ENCODE results near the gene KCNIP4.

The KCNIP4 gene

DNA sequence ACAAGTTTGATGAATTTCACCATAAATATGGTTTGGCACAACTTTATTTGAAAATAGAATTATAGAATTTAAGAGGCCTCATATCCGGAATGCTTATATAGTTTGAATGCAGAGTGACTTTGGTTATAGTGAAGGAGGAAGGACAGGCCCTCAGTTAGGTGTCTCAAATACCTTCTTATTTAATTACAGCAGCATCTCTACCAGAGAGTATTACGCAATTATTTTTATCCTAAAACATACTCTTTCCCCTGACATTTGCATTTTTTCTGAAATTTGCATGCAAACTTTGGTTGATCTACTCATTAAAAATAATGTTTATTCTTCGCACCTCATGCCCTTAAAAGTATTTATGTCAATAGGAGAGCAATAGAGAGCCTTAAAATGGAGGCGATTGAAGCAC, 942.9 kb downstream of the KCNIP4 start:
- H3K27me3 ChIP-seq (ENCODE audit: control insufficient read depth, insufficient read depth, low read length): no peaks in the 10 kb centered on the region
- no peak overlapping the region for H3K9ac ChIP-seq
- H3K79me2 ChIP-seq: no peaks in the 10 kb centered on the region
- H2AFZ ChIP-seq: no peak overlapping the region
- no peak overlapping the region for H3K4me2 ChIP-seq (ENCODE audit: low read length)
- H3K27ac ChIP-seq: no peak overlapping the region
- no peak overlapping the region for H3K4me3 ChIP-seq (ENCODE audit: low read depth, low read length)
- no peaks in the 10 kb centered on the region for H3K36me3 ChIP-seq (ENCODE audit: control insufficient read depth, insufficient read depth, low read length)
- H3K4me1 ChIP-seq: no peaks in the 10 kb centered on the region
- H3K9me3 ChIP-seq (ENCODE audit: control insufficient read depth, low read length): no peaks in the 10 kb centered on the region
- TF ChIP-seq, protein P1, sequence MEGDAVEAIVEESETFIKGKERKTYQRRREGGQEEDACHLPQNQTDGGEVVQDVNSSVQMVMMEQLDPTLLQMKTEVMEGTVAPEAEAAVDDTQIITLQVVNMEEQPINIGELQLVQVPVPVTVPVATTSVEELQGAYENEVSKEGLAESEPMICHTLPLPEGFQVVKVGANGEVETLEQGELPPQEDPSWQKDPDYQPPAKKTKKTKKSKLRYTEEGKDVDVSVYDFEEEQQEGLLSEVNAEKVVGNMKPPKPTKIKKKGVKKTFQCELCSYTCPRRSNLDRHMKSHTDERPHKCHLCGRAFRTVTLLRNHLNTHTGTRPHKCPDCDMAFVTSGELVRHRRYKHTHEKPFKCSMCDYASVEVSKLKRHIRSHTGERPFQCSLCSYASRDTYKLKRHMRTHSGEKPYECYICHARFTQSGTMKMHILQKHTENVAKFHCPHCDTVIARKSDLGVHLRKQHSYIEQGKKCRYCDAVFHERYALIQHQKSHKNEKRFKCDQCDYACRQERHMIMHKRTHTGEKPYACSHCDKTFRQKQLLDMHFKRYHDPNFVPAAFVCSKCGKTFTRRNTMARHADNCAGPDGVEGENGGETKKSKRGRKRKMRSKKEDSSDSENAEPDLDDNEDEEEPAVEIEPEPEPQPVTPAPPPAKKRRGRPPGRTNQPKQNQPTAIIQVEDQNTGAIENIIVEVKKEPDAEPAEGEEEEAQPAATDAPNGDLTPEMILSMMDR (IDR thresholded peaks at IDR 0.05): no peak

DNA sequence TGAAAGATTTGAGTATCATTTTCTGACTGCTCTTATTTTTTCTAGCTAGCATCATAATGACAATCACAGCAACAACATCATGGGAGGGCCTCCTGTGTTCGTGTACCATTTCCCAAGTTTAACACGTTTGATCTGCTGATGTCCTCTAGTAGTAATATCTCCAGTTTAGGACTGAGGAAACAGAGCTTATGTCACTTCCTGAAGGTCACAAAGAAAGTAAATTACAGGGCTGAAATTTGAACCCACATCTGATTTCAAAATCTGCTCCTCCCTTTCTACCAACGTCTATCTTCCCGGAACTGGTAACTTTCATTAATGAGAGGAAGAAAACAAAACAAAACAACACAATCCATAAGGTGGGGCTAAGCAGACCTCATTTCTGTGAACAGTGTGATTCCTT, 945.6 kb downstream of the KCNIP4 start:
- TF ChIP-seq, protein P1 (IDR thresholded peaks at IDR 0.05): no peak
- no peaks in the 10 kb centered on the region for H3K27me3 ChIP-seq (ENCODE audit: control insufficient read depth, insufficient read depth, low read length)
- no peak overlapping the region for H2AFZ ChIP-seq
- H3K4me1 ChIP-seq: no peaks in the 10 kb centered on the region
- H3K27ac ChIP-seq: no peak overlapping the region
- H3K9ac ChIP-seq: no peak overlapping the region
- H3K36me3 ChIP-seq (ENCODE audit: control insufficient read depth, insufficient read depth, low read length): no peaks in the 10 kb centered on the region
- no peak overlapping the region for H3K4me3 ChIP-seq (ENCODE audit: low read depth, low read length)
- no peaks in the 10 kb centered on the region for H3K79me2 ChIP-seq
- H3K4me2 ChIP-seq (ENCODE audit: low read length): no peak overlapping the region
- H3K9me3 ChIP-seq (ENCODE audit: control insufficient read depth, low read length): no peaks in the 10 kb centered on the region

DNA sequence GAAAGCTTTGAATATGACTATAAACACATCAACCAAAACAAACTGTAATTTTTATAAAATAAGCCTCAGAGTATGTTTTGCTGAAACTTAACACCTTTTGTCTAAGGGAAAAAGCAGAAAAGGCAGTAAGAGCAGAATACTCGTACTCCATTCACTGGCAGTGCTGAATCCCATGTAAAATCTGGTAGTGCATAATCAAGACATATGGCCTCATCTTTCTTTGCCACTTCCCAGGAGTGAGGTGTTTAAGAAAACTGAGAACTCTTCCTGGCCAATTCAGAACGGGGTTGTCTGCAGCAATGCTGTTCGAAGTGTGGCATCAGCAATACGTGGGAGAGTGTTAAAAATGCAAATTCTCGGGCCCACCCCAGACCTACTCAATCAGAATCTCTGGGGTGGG, 946.3 kb downstream of the KCNIP4 start:
- no peaks in the 10 kb centered on the region for H3K9me3 ChIP-seq (ENCODE audit: control insufficient read depth, low read length)
- no peaks in the 10 kb centered on the region for H3K27me3 ChIP-seq (ENCODE audit: control insufficient read depth, insufficient read depth, low read length)
- no peaks in the 10 kb centered on the region for H3K4me1 ChIP-seq
- H3K79me2 ChIP-seq: no peaks in the 10 kb centered on the region
- H3K4me3 ChIP-seq (ENCODE audit: low read depth, low read length): no peak overlapping the region
- no peak overlapping the region for H3K9ac ChIP-seq
- no peak overlapping the region for H3K27ac ChIP-seq
- TF ChIP-seq, protein P1 (IDR thresholded peaks at IDR 0.05): no peak
- H2AFZ ChIP-seq: no peak overlapping the region
- no peak overlapping the region for H3K4me2 ChIP-seq (ENCODE audit: low read length)
- H3K36me3 ChIP-seq (ENCODE audit: control insufficient read depth, insufficient read depth, low read length): no peaks in the 10 kb centered on the region

DNA sequence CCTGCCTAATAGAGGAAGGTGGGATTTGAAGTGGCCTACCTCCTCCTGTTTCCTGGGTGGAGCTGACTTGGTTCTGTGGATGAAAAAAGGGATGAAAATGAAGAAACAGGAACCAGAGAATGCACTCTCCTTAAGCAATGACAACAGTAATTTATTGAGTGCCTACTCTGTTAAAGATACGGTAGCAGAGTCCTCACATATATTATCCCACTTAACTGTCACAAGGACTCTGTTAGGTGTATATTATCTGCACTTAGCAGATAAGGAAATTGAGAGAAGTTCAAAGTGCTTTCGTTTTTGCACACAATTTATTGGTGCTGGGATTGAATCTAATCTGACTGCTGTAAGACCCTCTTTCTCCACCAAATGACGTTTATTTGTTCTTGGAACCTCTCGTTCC, 947.1 kb downstream of the KCNIP4 start:
- H3K9me3 ChIP-seq (ENCODE audit: control insufficient read depth, low read length): no peaks in the 10 kb centered on the region
- H2AFZ ChIP-seq: no peak overlapping the region
- TF ChIP-seq, protein P1 (IDR thresholded peaks at IDR 0.05): no peak
- H3K27me3 ChIP-seq (ENCODE audit: control insufficient read depth, insufficient read depth, low read length): no peaks in the 10 kb centered on the region
- H3K4me1 ChIP-seq: no peaks in the 10 kb centered on the region
- no peak overlapping the region for H3K9ac ChIP-seq
- no peaks in the 10 kb centered on the region for H3K79me2 ChIP-seq
- no peak overlapping the region for H3K4me2 ChIP-seq (ENCODE audit: low read length)
- H3K4me3 ChIP-seq (ENCODE audit: low read depth, low read length): no peak overlapping the region
- H3K36me3 ChIP-seq (ENCODE audit: control insufficient read depth, insufficient read depth, low read length): no peaks in the 10 kb centered on the region
- no peak overlapping the region for H3K27ac ChIP-seq

DNA sequence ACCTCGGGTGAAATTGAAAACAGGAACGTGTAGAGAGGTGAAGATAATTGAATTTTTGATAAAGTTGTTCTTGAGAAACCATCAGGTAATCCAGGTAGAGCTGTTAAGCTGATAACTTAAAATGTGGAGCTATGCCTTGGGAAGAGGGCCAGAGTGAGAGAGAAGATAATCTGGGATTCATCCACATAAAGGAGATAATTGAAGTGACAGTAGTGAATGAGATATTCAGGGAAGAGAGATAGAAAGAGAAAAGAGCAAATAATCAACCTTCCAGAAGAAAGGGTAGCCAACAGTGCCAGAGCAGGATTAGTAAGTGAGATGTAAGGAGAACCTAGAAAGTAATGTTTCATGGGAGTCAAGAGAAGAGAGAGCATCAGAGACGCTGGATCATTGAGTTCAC, 950.7 kb downstream of the KCNIP4 start:
- Histone ChIP-seq H2AFZ (no peak overlapping the region), H3K79me2 (no peaks in the 10 kb centered on the region), H3K36me3 (ENCODE audit: control insufficient read depth, insufficient read depth, low read length) (no peaks in the 10 kb centered on the region), H3K27ac (no peak overlapping the region), H3K4me2 (ENCODE audit: low read length) (no peak overlapping the region), H3K4me1 (no peaks in the 10 kb centered on the region), H3K27me3 (ENCODE audit: control insufficient read depth, insufficient read depth, low read length) (no peaks in the 10 kb centered on the region), H3K9me3 (ENCODE audit: control insufficient read depth, low read length) (no peaks in the 10 kb centered on the region), H3K4me3 (ENCODE audit: low read depth, low read length) (no peak overlapping the region), H3K9ac (no peak overlapping the region)
- TF ChIP-seq, protein P1 (IDR thresholded peaks at IDR 0.05): no peak

Measured in parathyroid adenoma (tissue), 2 donors.